HG03196 (cell line): Measurements from ENCODE around the gene EPN3.
A peak's percentile ranks its signal among the peaks of the same experiment; 100 is the strongest.

Source experiments
- ATAC-seq: cut with Tn5 transposase; IDR thresholded peaks from one replicate; pipeline ENCODE4 v1.9.1; 2021; ENCODE audit not compliant: unreplicated experiment

The EPN3 gene

GRCh38 chr17:50508573-50509460 lies 23.7 kb upstream of the EPN3 start:
- ATAC-seq = no peak

GRCh38 chr17:50511058-50511457 lies 21.5 kb upstream of the EPN3 start:
- ATAC-seq = peak; percentile 60

GRCh38 chr17:50513495-50513894 lies 19.0 kb upstream of the EPN3 start:
- no peak for ATAC-seq

GRCh38 chr17:50514388-50514787 lies 18.1 kb upstream of the EPN3 start:
- no peak for ATAC-seq

- no peak for ATAC-seq
Observed at GRCh38 chr17:50514936-50515702, 17.4 kb upstream of the EPN3 start.

- ATAC-seq = no peak
Observed at GRCh38 chr17:50517011-50517410, 15.5 kb upstream of the EPN3 start.

- no peak for ATAC-seq
Observed at GRCh38 chr17:50517504-50518383, 14.8 kb upstream of the EPN3 start.

- ATAC-seq = no peak
Observed at GRCh38 chr17:50518384-50519023, 14.0 kb upstream of the EPN3 start.

- ATAC-seq = no peak
Observed at GRCh38 chr17:50519141-50519834, 13.2 kb upstream of the EPN3 start.

- no peak for ATAC-seq
Observed at GRCh38 chr17:50520483-50520882, 12.1 kb upstream of the EPN3 start.

- ATAC-seq = no peak
Observed at GRCh38 chr17:50521514-50521913, 11.0 kb upstream of the EPN3 start.

GRCh38 chr17:50522766-50523165 lies 9.8 kb upstream of the EPN3 start:
- no peak for ATAC-seq

- ATAC-seq = no peak
Observed at GRCh38 chr17:50523208-50523607, 9.3 kb upstream of the EPN3 start.

- ATAC-seq = no peak
Observed at GRCh38 chr17:50524838-50525237, 7.7 kb upstream of the EPN3 start.

- ATAC-seq = no peak
Observed at GRCh38 chr17:50527155-50527762, 5.3 kb upstream of the EPN3 start.

- no peak for ATAC-seq
Observed at GRCh38 chr17:50527949-50528474, 4.5 kb upstream of the EPN3 start.

GRCh38 chr17:50529849-50530248 lies 2.7 kb upstream of the EPN3 start:
- ATAC-seq = no peak

- no peak for ATAC-seq
Observed at GRCh38 chr17:50531428-50532025, 1.0 kb upstream of the EPN3 start.

GRCh38 chr17:50533185-50533584 lies 650 bp downstream of the EPN3 start:
- no peak for ATAC-seq
